GM12878 (cell line): ENCODE results near the gene RHBDF2.

Source experiments
- EP300 ChIP-seq, 2 experiments: fragments of 150-350 bp in 1 of 2; IDR thresholded peaks; 2 replicates each; pipeline ENCODE4 v1.6.1; 2011 to 2012; ENCODE audit warnings: low read depth in 2 of 2, low read length in 2 of 2, borderline replicate concordance in 1 of 2, improper control_type of control experiment in 1 of 2, inconsistent platforms in 1 of 2; ENCODE audit not compliant: control insufficient read depth in 1 of 2
- EZH2 ChIP-seq: IDR thresholded peaks from 2 replicates; pipeline ENCODE4 v1.6.1; 2012; ENCODE audit warnings: low read depth, mild to moderate bottlenecking, control low read depth, inconsistent platforms, low read length, borderline replicate concordance; ENCODE audit not compliant: control insufficient read depth
- TF ChIP-seq, protein P1 (sequence below), 3 experiments: IDR thresholded peaks in 2 of 3; conservative IDR thresholded peaks in 1 of 3; 2 replicates each; pipeline ENCODE4 v1.5.1; 2011; ENCODE audit warnings: low read depth in 3 of 3, low read length in 3 of 3, mild to moderate bottlenecking in 3 of 3, control low read depth in 2 of 3, moderate library complexity in 2 of 3, inconsistent platforms in 1 of 3, mixed read lengths in 1 of 3; ENCODE audit not compliant: control insufficient read depth in 2 of 3, insufficient read depth in 1 of 3; ENCODE audit errors: extremely low read depth in 1 of 3

DNA sequence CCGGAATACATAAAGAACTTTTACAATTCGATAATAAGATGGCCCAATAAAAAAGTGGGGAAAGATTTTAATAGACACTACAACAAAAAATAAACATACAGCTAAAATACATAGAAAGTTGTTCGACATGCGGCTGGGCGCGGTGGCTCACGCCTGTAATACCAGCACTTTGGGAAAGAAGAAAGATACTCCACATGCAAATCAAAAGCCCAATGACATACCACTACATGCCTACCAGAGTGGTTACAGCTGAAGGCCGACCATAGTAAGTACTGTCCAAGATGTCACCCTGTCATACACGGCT lies 47.9 kb upstream of the RHBDF2 start:
- TF ChIP-seq, protein P1, sequence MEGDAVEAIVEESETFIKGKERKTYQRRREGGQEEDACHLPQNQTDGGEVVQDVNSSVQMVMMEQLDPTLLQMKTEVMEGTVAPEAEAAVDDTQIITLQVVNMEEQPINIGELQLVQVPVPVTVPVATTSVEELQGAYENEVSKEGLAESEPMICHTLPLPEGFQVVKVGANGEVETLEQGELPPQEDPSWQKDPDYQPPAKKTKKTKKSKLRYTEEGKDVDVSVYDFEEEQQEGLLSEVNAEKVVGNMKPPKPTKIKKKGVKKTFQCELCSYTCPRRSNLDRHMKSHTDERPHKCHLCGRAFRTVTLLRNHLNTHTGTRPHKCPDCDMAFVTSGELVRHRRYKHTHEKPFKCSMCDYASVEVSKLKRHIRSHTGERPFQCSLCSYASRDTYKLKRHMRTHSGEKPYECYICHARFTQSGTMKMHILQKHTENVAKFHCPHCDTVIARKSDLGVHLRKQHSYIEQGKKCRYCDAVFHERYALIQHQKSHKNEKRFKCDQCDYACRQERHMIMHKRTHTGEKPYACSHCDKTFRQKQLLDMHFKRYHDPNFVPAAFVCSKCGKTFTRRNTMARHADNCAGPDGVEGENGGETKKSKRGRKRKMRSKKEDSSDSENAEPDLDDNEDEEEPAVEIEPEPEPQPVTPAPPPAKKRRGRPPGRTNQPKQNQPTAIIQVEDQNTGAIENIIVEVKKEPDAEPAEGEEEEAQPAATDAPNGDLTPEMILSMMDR (IDR thresholded peaks at IDR 0.05 in 2 of 3, conservative IDR thresholded peaks at IDR 0.05 in 1 of 3; ENCODE audit: control insufficient read depth in 2 of 3, extremely low read depth in 1 of 3, insufficient read depth in 1 of 3, low read depth in 3 of 3, low read length in 3 of 3) = no peak
- no peak for TF ChIP-seq EP300 (IDR thresholded peaks at IDR 0.05; ENCODE audit: borderline replicate concordance in 1 of 2, control insufficient read depth in 1 of 2, low read depth in 2 of 2, low read length in 2 of 2)
- no peak for TF ChIP-seq EZH2
